GM21576 (cell line): ENCODE results near the gene C1orf174.
"Not testable (repeated sequence)": the region's sequence is repeated elsewhere in the genome, so short reads cannot be mapped to it uniquely, and the experiment has no call there.

Experiments
- ATAC-seq: cut with Tn5 transposase; IDR thresholded peaks from one replicate; pipeline ENCODE4 v1.9.1; 2021; ENCODE audit warnings: mild to moderate bottlenecking, moderate library complexity; ENCODE audit not compliant: unreplicated experiment

C1orf174 gene

GRCh38 chr1:3926956-3927355, 26.9 kb upstream of the C1orf174 start:
- no peak for ATAC-seq

- no peak for ATAC-seq
Observed at GRCh38 chr1:3925762-3926161, 25.7 kb upstream of the C1orf174 start.

DNA sequence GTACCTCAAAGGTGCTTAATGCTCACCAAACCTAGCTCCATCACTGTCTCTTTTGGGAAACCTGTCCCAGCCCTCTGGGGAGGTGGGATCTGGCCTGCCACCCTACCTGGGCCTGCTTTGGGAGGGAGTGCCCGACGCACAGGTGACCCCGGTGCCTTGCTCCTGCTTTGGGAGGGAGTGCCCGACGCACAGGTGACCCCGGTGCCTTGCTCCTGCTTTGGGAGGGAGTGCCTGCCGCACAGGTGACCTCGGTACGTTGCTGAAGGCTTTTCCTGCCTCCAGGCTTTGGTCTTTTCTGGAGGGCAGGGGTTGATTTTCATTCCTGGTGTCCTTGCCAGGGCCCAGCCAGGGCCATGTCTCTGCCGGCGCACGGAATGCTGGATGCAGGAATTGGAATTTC, 25.2 kb upstream of the C1orf174 start:
- ATAC-seq: no peak

GRCh38 chr1:3924825-3925220, 24.8 kb upstream of the C1orf174 start:
- ATAC-seq: no peak

GRCh38 chr1:3924186-3924824, 24.2 kb upstream of the C1orf174 start:
- ATAC-seq: no peak

- no peak for ATAC-seq
Observed at GRCh38 chr1:3923378-3924185, 23.5 kb upstream of the C1orf174 start.

DNA sequence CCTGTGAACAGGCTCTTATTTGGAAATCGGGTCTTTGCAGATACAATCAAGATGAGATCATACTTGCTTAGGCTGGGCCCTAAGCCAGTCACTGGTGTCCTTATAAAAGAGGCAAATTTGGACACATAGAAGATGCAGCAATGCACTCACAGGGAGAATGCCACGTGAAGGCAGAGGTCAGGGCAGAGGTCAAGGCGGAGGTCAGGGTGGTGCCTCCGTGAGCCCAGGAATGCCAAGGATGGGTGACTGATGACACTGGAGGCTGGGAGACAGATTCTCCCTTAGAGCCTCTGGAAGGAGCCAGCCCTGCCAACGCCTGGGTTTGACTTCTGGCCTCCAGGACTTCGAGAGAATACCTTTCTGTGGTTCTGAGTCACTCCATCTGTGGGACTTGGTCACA, 22.8 kb upstream of the C1orf174 start:
- ATAC-seq: no peak

- ATAC-seq: no peak
Observed at GRCh38 chr1:3922201-3922725, 22.2 kb upstream of the C1orf174 start.

DNA sequence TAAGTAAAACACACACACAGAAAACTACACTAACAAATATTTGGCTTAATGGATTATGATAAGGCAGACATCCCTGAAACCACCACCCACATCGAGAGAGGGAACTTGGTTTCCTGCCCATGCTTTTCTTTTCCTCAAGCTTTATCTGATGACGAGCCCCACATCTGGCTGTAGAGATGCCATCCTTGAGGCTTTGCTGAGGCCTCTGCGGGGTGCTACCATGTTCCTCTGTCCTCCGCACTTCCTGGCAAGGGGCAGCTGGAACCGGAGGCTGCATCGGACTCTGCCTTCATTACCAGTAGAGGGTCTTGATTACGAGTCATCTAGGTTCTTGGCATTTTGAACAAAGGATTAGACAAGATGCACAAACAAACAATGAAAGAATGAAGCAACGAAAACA, 21.7 kb upstream of the C1orf174 start:
- ATAC-seq: no peak

GRCh38 chr1:3919706-3920105, 19.6 kb upstream of the C1orf174 start:
- no peak for ATAC-seq

GRCh38 chr1:3918966-3919611, 19.0 kb upstream of the C1orf174 start:
- no peak for ATAC-seq

DNA sequence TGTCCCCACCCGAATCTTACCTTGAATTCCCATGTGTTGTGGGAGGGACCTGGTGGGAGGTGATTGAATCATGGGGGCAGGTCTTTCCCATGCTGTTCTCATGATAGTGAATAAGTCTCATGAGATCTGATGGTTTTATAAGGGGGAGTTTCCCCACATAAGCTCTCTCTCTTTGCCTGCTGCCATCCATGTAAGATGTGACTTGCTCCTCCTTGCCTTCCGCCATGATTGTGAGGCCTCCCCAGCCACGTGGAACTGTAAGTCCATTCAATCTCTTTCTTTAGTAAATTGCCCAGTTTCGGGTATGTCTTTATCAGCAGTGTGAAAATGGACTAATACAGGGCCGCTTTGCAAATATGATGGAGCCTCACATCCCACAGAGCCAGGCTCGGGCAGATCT, 18.3 kb upstream of the C1orf174 start:
- not testable (repeated sequence) for ATAC-seq

GRCh38 chr1:3917761-3918160, 17.7 kb upstream of the C1orf174 start:
- ATAC-seq: no peak

DNA sequence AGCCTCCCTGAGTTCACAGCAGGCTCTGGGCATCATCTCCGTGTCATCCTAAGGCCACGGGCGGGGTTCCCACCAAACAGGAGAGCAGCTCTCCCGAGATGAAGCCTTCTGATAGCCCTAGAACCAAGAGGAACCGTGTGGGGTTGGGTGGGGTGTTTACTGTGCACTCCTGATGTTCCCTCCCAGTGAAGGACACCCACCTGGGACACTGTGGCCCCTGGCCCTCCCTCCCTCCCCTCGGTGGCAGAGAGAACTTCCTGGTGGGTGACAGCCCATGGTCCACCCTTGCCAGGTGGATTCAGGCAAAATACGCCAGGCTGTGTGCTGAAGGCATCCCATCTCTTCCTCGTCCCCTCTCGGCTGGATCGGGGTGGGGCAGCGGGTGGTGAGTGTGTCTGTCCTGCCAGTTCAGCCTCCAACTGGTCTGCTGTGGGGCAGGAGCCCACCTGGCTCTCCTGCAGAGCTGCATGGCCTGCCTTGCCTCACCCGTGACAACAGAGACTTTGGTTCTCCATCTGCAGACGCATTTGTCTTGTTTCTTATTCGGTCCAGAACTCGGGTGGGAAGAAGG, 15.6 kb upstream of the C1orf174 start:
- ATAC-seq: no peak

DNA sequence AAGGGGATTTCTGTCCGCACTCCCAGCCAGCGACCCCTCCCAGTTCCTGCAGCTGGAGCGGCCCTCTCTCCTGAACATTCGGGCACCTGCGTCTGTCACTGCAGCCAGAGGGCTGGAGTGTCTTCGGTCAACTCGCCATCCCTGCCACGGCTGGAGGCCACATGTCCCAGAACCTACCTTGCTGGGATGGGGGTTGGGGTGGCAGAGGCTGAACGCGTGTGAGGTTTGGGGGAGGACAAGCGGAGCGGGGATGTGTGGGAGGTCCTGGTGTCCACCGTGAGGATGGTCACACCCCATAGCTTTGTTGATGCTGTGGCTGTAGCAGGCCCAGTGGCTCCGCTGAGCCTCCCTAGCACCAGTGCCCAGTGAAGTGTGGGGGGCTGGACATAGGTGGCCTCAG, 14.8 kb upstream of the C1orf174 start:
- no peak for ATAC-seq

- ATAC-seq: no peak
Observed at GRCh38 chr1:3914331-3914851, 14.3 kb upstream of the C1orf174 start.

GRCh38 chr1:3912809-3913685, 13.0 kb upstream of the C1orf174 start:
- ATAC-seq: no peak

GRCh38 chr1:3911981-3912808, 12.1 kb upstream of the C1orf174 start:
- ATAC-seq: no peak
